Peyer's patch (tissue), 4 donors: Measurements from ENCODE around the gene LTBP1.

ENCODE experiments used
- POLR2A ChIP-seq, 2 donors: fragments of 450-650 bp; IDR thresholded peaks; one replicate each; pipeline ENCODE4 v1.5.1; 2017; ENCODE audit warnings: antibody characterized with exemption in 2 of 2, mild to moderate bottlenecking in 2 of 2, moderate library complexity in 2 of 2
- TF ChIP-seq, protein P1 (sequence below), 6 experiments: fragments of 450-650 bp in 4 of 6; fragments of 200-600 bp in 2 of 6; sonication (generic) in 1 of 6; IDR thresholded peaks; one replicate each; pipeline ENCODE4 v1.5.1; 2017 to 2019; ENCODE audit warnings: antibody characterized with exemption in 6 of 6, mild to moderate bottlenecking in 3 of 6, moderate library complexity in 1 of 6

DNA sequence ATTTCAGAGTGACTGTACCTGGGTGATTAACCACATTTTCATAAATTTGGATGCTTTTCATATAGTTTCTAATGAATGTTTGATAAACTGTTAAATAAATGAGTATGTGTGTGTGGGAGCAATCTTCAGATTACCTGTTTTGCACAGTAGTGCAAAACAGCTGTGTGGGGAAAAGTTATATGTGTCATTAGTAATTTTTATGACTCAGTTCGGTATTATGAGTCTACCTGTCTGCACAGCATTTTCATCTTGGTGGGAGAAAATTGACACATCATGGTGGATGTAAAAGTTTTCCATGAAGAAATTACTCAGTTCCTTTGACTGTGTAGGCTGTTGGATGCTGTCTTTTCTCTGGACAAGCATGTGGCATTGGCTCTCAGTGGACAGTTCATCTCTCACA lies 43.8 kb downstream of the LTBP1 start:
- TF ChIP-seq, protein P1, sequence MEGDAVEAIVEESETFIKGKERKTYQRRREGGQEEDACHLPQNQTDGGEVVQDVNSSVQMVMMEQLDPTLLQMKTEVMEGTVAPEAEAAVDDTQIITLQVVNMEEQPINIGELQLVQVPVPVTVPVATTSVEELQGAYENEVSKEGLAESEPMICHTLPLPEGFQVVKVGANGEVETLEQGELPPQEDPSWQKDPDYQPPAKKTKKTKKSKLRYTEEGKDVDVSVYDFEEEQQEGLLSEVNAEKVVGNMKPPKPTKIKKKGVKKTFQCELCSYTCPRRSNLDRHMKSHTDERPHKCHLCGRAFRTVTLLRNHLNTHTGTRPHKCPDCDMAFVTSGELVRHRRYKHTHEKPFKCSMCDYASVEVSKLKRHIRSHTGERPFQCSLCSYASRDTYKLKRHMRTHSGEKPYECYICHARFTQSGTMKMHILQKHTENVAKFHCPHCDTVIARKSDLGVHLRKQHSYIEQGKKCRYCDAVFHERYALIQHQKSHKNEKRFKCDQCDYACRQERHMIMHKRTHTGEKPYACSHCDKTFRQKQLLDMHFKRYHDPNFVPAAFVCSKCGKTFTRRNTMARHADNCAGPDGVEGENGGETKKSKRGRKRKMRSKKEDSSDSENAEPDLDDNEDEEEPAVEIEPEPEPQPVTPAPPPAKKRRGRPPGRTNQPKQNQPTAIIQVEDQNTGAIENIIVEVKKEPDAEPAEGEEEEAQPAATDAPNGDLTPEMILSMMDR (IDR thresholded peaks at IDR 0.05) = no peak
- no peak for TF ChIP-seq POLR2A (IDR thresholded peaks at IDR 0.05)
